ENCODE data around the gene PIK3CG. TPM values are rescaled to one million over a fixed set of nuclear protein-coding genes. Genes with fewer than 3 reads are reported as not detected.

Gene PIK3CG
- polyA plus RNA-seq, 2 of the 4 experiments (the other 2 are of a cell fraction) = not detected

GRCh38 chr7:106862317-106863089, 2.6 kb upstream of the PIK3CG start:
- no peak overlapping the region for H3K4me2 ChIP-seq
- whole genome bisulfite sequencing (ENCODE audit: missing lambda C conversion rate) = 28% methylated on average over 8 of the region's 8 CpGs
- POLR2A ChIA-PET = no interaction called here
- no peak for ATAC-seq
- CTCF ChIA-PET = no interaction called here
- H3K4me3 ChIP-seq = no peak overlapping the region
- TF ChIP-seq NPAS2 (CRISPR knock-in tag; IDR thresholded peaks at IDR 0.05; ENCODE audit: borderline replicate concordance) (no peak), JUN (IDR thresholded peaks at IDR 0.05) (no peak), NFE2L2 (conservative IDR thresholded peaks at IDR 0.05; ENCODE audit: low read length) (no peak), CTCF (IDR thresholded peaks at IDR 0.05) (no peak), HMGXB4 (CRISPR knock-in tag; IDR thresholded peaks at IDR 0.05; ENCODE audit: borderline replicate concordance) (no peak)
- FAIRE-seq = no peak
- no peaks in the 10 kb centered on the region for H3K9me3 ChIP-seq
- DNase-seq (ENCODE audit: low read depth in 1 of 2, low spot score in 1 of 2) = no peak
- H3K27ac ChIP-seq = no peak overlapping the region
- peaks cover 6% of the 10 kb centered on the region; the same call in 1 of the 3 replicates for H3K4me1 ChIP-seq

- ChIA-PET CTCF (no interaction called here), POLR2A (no interaction called here)
- Histone ChIP-seq H3K9me3 (no peaks in the 10 kb centered on the region), H3K4me2 (no peak overlapping the region), H3K27ac (no peak overlapping the region), H3K4me1 (peaks cover 6% of the 10 kb centered on the region; the same call in 1 of the 3 replicates), H3K4me3 (no peak overlapping the region)
- TF ChIP-seq ZFP36 (IDR thresholded peaks at IDR 0.05; ENCODE audit: borderline replicate concordance, partially characterized antibody) = no peak
- no peak for TF ChIP-seq CHD2 (IDR thresholded peaks at IDR 0.05; ENCODE audit: low read length, partially characterized antibody)
- TF ChIP-seq FOSL2 (IDR thresholded peaks at IDR 0.05) = no peak
- TF ChIP-seq FOSL2 (CRISPR knock-in tag; IDR thresholded peaks at IDR 0.05) = no peak
- TF ChIP-seq GATA3 (IDR thresholded peaks at IDR 0.05; ENCODE audit: borderline replicate concordance) = no peak
- no peak for TF ChIP-seq RARB (CRISPR knock-in tag; IDR thresholded peaks at IDR 0.05)
- no peak for TF ChIP-seq CTCF (IDR thresholded peaks at IDR 0.05)
- TF ChIP-seq RFX5 (IDR thresholded peaks at IDR 0.05) = no peak
- no peak for TF ChIP-seq SMC3 (IDR thresholded peaks at IDR 0.05)
- TF ChIP-seq RCOR1 (IDR thresholded peaks at IDR 0.05; ENCODE audit: low read depth, low read length) = no peak
- TF ChIP-seq ESRRA (IDR thresholded peaks at IDR 0.05; ENCODE audit: borderline replicate concordance, low read length) = no peak
- TF ChIP-seq CHD4 (IDR thresholded peaks at IDR 0.05; ENCODE audit: borderline replicate concordance) = no peak
- WGBS (ENCODE audit: missing lambda C conversion rate) = 42% methylated on average over 3 of the region's 3 CpGs
- ATAC-seq (no peak), DNase-seq (ENCODE audit: low read depth in 1 of 2, low spot score in 1 of 2) (no peak), FAIRE-seq (no peak)
These were observed 1.6 kb upstream of the PIK3CG start for GRCh38 chr7:106863274-106863997.

All from A549 (cell line).